Measurements from ENCODE around the gene GPR78.

- TF ChIP-seq CTCF (IDR thresholded peaks at IDR 0.05) (no peak), POLR2A (IDR thresholded peaks at IDR 0.05) (no peak), EP300 (IDR thresholded peaks at IDR 0.05) (no peak)
These were observed 46.8 kb upstream of the GPR78 start for GRCh38 chr4:8533274-8533865.

Measured in sigmoid colon (tissue), 4 donors.